ENCODE data around the gene TRIM28.

DNA sequence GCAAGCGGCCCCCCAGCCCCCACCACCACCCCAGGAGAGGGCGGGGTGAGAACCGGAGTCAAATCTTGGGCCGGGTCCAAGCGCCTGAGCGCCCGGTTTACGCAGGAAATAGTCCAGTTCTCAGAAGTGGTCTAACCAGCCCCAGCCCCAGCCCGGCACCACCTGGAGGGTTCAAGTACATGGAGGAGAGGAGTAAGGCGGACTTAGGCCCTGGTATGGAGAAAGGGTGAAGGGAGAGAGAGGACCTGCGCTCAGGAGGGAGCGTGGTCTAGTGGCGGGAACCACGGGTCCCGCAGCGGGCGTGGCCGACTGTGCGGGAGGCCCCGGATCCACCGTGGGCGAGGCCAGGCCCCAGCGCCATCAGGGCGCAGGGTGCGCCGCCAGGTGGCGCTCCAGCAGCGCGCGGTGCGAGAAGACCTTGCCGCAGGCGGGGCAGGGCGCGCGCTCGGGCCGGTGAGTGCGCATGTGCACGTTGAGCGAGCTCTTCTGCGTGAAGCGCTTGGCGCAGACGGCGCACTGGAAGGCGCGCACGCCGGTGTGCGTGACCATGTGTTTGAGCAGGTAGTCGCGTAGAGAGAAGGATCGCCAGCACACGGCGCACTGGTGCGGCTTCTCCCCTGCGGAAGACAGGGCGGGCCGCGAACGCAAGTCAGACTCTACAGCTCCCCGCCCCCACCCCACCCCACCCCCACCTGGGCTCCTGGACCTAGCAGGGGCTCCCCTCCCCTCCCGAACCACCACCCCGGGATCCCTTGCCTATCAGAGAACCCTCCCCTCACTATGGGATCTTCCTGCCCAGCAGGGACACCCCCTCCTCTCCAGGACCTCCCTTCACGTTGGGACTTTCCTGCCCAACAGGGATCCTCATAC lies 29.9 kb upstream of the TRIM28 start:
- peak; percentile 21 for TF ChIP-seq POLR2A (IDR thresholded peaks at IDR 0.05)
- TF ChIP-seq, protein P1, sequence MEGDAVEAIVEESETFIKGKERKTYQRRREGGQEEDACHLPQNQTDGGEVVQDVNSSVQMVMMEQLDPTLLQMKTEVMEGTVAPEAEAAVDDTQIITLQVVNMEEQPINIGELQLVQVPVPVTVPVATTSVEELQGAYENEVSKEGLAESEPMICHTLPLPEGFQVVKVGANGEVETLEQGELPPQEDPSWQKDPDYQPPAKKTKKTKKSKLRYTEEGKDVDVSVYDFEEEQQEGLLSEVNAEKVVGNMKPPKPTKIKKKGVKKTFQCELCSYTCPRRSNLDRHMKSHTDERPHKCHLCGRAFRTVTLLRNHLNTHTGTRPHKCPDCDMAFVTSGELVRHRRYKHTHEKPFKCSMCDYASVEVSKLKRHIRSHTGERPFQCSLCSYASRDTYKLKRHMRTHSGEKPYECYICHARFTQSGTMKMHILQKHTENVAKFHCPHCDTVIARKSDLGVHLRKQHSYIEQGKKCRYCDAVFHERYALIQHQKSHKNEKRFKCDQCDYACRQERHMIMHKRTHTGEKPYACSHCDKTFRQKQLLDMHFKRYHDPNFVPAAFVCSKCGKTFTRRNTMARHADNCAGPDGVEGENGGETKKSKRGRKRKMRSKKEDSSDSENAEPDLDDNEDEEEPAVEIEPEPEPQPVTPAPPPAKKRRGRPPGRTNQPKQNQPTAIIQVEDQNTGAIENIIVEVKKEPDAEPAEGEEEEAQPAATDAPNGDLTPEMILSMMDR (IDR thresholded peaks at IDR 0.05): peak; percentile 75 to 95 (median 94)
- TF ChIP-seq EP300 (IDR thresholded peaks at IDR 0.05; ENCODE audit: low read depth): no peak
